Osteocyte (in vitro differentiated cells): ENCODE measurements around the gene TYMS. TPM values are rescaled to one million over a fixed set of nuclear protein-coding genes. Genes with fewer than 3 reads are reported as not detected.
"Not testable (repeated sequence)": the region's sequence is repeated elsewhere in the genome, so short reads cannot be mapped to it uniquely, and the experiment has no call there.

Source experiments
- DNase-seq: peaks from one replicate; pipeline ENCODE4 v3.0.0; 2021; ENCODE audit warnings: mixed read lengths; ENCODE audit not compliant: unreplicated experiment; ENCODE audit errors: extremely low spot score
- H3K27ac Mint-ChIP-seq: one replicate; pipeline ENCODE4 v1.8.0; 2021; ENCODE audit warnings: mild to moderate bottlenecking, mixed read lengths; ENCODE audit not compliant: unreplicated experiment
- H3K27me3 Mint-ChIP-seq: one replicate; pipeline ENCODE4 v1.8.0; 2021; ENCODE audit warnings: mixed read lengths; ENCODE audit not compliant: unreplicated experiment
- H3K36me3 Mint-ChIP-seq: one replicate; pipeline ENCODE4 v1.8.0; 2021; ENCODE audit warnings: mixed read lengths; ENCODE audit not compliant: unreplicated experiment
- H3K4me1 Mint-ChIP-seq: one replicate; pipeline ENCODE4 v1.8.0; 2021; ENCODE audit warnings: mixed read lengths; ENCODE audit not compliant: unreplicated experiment
- H3K4me3 Mint-ChIP-seq: one replicate; pipeline ENCODE4 v1.8.0; 2021; ENCODE audit warnings: mild to moderate bottlenecking, moderate library complexity, mixed read lengths; ENCODE audit not compliant: unreplicated experiment
- H3K9me3 Mint-ChIP-seq: one replicate; pipeline ENCODE4 v1.8.0; 2021; ENCODE audit warnings: mixed read lengths; ENCODE audit not compliant: unreplicated experiment
- CTCF ChIP-seq: fragments of 200-600 bp; sonication (generic); IDR thresholded peaks from 2 replicates; pipeline ENCODE4 v1.5.0; 2021; ENCODE audit warnings: antibody characterized with exemption, mild to moderate bottlenecking, moderate library complexity
- total RNA-seq: library from RNA; stranded (reverse); gene quantifications from 2 replicates; pipeline ENCODE4 v1.2.1, GENCODE V29; 2021

TYMS gene
- total RNA-seq, 1 donor from 2014 or later = 35.7 TPM

GRCh38 chr18:678482-679182 lies 21.2 kb downstream of the TYMS start:
- no peak overlapping the region for H3K27ac Mint-ChIP-seq
- H3K4me3 Mint-ChIP-seq = no peak overlapping the region
- no peak for DNase-seq
- TF ChIP-seq CTCF = no peak
- H3K4me1 Mint-ChIP-seq = peaks cover 5% of the 10 kb centered on the region
- no peaks in the 10 kb centered on the region for H3K9me3 Mint-ChIP-seq
- peaks cover 11% of the 10 kb centered on the region for H3K36me3 Mint-ChIP-seq
- H3K27me3 Mint-ChIP-seq = no peaks in the 10 kb centered on the region

GRCh38 chr18:679516-679915 lies 22.1 kb downstream of the TYMS start:
- no peak for TF ChIP-seq CTCF
- Mint-ChIP-seq H3K27ac (no peak overlapping the region), H3K27me3 (no peaks in the 10 kb centered on the region), H3K36me3 (peaks cover 11% of the 10 kb centered on the region), H3K4me3 (no peak overlapping the region), H3K9me3 (no peaks in the 10 kb centered on the region), H3K4me1 (peaks cover 5% of the 10 kb centered on the region)
- DNase-seq = no peak

GRCh38 chr18:680392-680791 lies 22.9 kb downstream of the TYMS start:
- peaks cover 8% of the 10 kb centered on the region for H3K36me3 Mint-ChIP-seq
- no peak overlapping the region for H3K27ac Mint-ChIP-seq
- TF ChIP-seq CTCF = no peak
- no peaks in the 10 kb centered on the region for H3K9me3 Mint-ChIP-seq
- no peaks in the 10 kb centered on the region for H3K27me3 Mint-ChIP-seq
- H3K4me1 Mint-ChIP-seq = peaks cover 5% of the 10 kb centered on the region
- no peak overlapping the region for H3K4me3 Mint-ChIP-seq
- no peak for DNase-seq

- no peak overlapping the region for H3K27ac Mint-ChIP-seq
- H3K4me1 Mint-ChIP-seq = peaks cover 5% of the 10 kb centered on the region
- H3K36me3 Mint-ChIP-seq = peaks cover 3% of the 10 kb centered on the region
- no peaks in the 10 kb centered on the region for H3K9me3 Mint-ChIP-seq
- TF ChIP-seq CTCF = no peak
- no peaks in the 10 kb centered on the region for H3K27me3 Mint-ChIP-seq
- DNase-seq = no peak
- no peak overlapping the region for H3K4me3 Mint-ChIP-seq
These were observed 24.5 kb downstream of the TYMS start for GRCh38 chr18:681985-682384.

GRCh38 chr18:682416-682815 lies 25.0 kb downstream of the TYMS start:
- not testable (repeated sequence) for H3K9me3 Mint-ChIP-seq, H3K27me3 Mint-ChIP-seq, DNase-seq, H3K4me1 Mint-ChIP-seq, H3K4me3 Mint-ChIP-seq, H3K36me3 Mint-ChIP-seq, H3K27ac Mint-ChIP-seq
